Fibroblast of skin of abdomen (primary cell): ENCODE measurements around the gene CDS2. TPM values are rescaled to one million over a fixed set of nuclear protein-coding genes. Genes with fewer than 3 reads are reported as not detected.
"Not testable (repeated sequence)": the region's sequence is repeated elsewhere in the genome, so short reads cannot be mapped to it uniquely, and the experiment has no call there.

Experiments used
- DNase-seq: peaks from one replicate; pipeline ENCODE4 v3.0.0-alpha.2; 2013
- polyA plus RNA-seq, 2 experiments: library from polyadenylated mRNA; unstranded; fragments of 120-200 nt; gene quantifications; one replicate each; pipeline ENCODE4 v1.2.1, GENCODE V29; 2013; ENCODE audit not compliant: insufficient read length in 2 of 2

The CDS2 gene
- polyA plus RNA-seq (2013, experiment 1 of 2; ENCODE audit: insufficient read length): 15.1 TPM
- 15.2 TPM for polyA plus RNA-seq (2013, experiment 2 of 2; ENCODE audit: insufficient read length)

- peak; percentile 98 for DNase-seq
Measured at GRCh38 chr20:5126512-5127203, at the start of gene CDS2. TSS of gene CDS2 (plus strand) at chr20:5127008. CDS start at chr20:5127093, 85 bp downstream.

- no peak for DNase-seq
Measured at GRCh38 chr20:5077761-5078387, 48.9 kb upstream of the CDS2 start.

- no peak for DNase-seq
Measured at GRCh38 chr20:5078399-5078958, 48.3 kb upstream of the CDS2 start.

GRCh38 chr20:5080384-5080877 lies 46.4 kb upstream of the CDS2 start:
- no peak for DNase-seq

- no peak for DNase-seq
Measured at GRCh38 chr20:5085380-5085779, 41.4 kb upstream of the CDS2 start.

- no peak for DNase-seq
Measured at GRCh38 chr20:5088688-5089087, 38.1 kb upstream of the CDS2 start.

- no peak for DNase-seq
Measured at GRCh38 chr20:5090191-5090590, 36.6 kb upstream of the CDS2 start.

- no peak for DNase-seq
Measured at GRCh38 chr20:5091902-5092301, 34.9 kb upstream of the CDS2 start.

- no peak for DNase-seq
Measured at GRCh38 chr20:5092765-5093339, 34.0 kb upstream of the CDS2 start.

GRCh38 chr20:5095454-5095853 lies 31.4 kb upstream of the CDS2 start:
- DNase-seq: no peak

- DNase-seq: no peak
Measured at GRCh38 chr20:5095931-5096330, 30.9 kb upstream of the CDS2 start.

GRCh38 chr20:5096463-5096862 lies 30.3 kb upstream of the CDS2 start:
- no peak for DNase-seq

- DNase-seq: not testable (repeated sequence)
Measured at GRCh38 chr20:5099009-5099408, 27.8 kb upstream of the CDS2 start.

- DNase-seq: not testable (repeated sequence)
Measured at GRCh38 chr20:5099909-5100308, 26.9 kb upstream of the CDS2 start.

- DNase-seq: peak; percentile 51
Measured at GRCh38 chr20:5100684-5101347, 26.0 kb upstream of the CDS2 start.

- DNase-seq: no peak
Measured at GRCh38 chr20:5104479-5104878, 22.3 kb upstream of the CDS2 start.

GRCh38 chr20:5109276-5109675 lies 17.5 kb upstream of the CDS2 start:
- no peak for DNase-seq

GRCh38 chr20:5113615-5113986 lies 13.2 kb upstream of the CDS2 start:
- DNase-seq: no peak

GRCh38 chr20:5114403-5114802 lies 12.4 kb upstream of the CDS2 start:
- DNase-seq: no peak

- no peak for DNase-seq
Measured at GRCh38 chr20:5116875-5117274, 9.9 kb upstream of the CDS2 start.

- no peak for DNase-seq
Measured at GRCh38 chr20:5118220-5119142, 8.3 kb upstream of the CDS2 start.

- no peak for DNase-seq
Measured at GRCh38 chr20:5119143-5119434, 7.7 kb upstream of the CDS2 start.
